A673 (cell line): ENCODE results near the gene OR8K5. TPM values are rescaled to one million over a fixed set of nuclear protein-coding genes. Genes with fewer than 3 reads are reported as not detected.
"Not testable (repeated sequence)": the region's sequence is repeated elsewhere in the genome, so short reads cannot be mapped to it uniquely, and the experiment has no call there.

Source experiments
- BruUV-seq: library from RNA; stranded (reverse); fragments of 400-500 nt; replicated peaks from 2 replicates; lab custom pipeline; 2021; lab: Mats Ljungman, UMichigan
- CTCF ChIA-PET: fragments of 300-600 bp; sonication (Branson Sonifier 250); formaldehyde crosslinking; loops from one replicate; lab custom pipeline; 2022; ENCODE audit warnings: antibody characterized with exemption; lab: Charles Lee
- POLR2A ChIA-PET: fragments of 300-600 bp; sonication (Branson Sonifier 250); formaldehyde crosslinking; loops from one replicate; lab custom pipeline; 2022; ENCODE audit warnings: antibody characterized with exemption; ENCODE audit not compliant: low non-redundant PET; lab: Charles Lee
- DNase-seq: peaks from one replicate; pipeline ENCODE4 v3.0.0-alpha.2; 2015; ENCODE audit warnings: low spot score
- H3K27ac ChIP-seq: fragments of 200-600 bp; sonication (generic); 2 replicates; pipeline ENCODE4 v1.5.1; 2016; ENCODE audit warnings: mixed run types, low read depth, mild to moderate bottlenecking, mixed read lengths, antibody characterized with exemption, low read length; ENCODE audit not compliant: poor library complexity, severe bottlenecking
- H3K27me3 ChIP-seq: fragments of 200-600 bp; sonication (generic); replicated peaks from 2 replicates; pipeline ENCODE4 v1.6.1; 2017; ENCODE audit warnings: mixed run types, low read depth, mild to moderate bottlenecking, mixed read lengths, antibody characterized with exemption, low read length; ENCODE audit not compliant: insufficient read depth, poor library complexity
- H3K36me3 ChIP-seq: fragments of 200-600 bp; sonication (generic); 2 replicates; pipeline ENCODE4 v1.6.1; 2016; ENCODE audit warnings: mixed run types, mild to moderate bottlenecking, mixed read lengths, antibody characterized with exemption, low read length; ENCODE audit not compliant: insufficient read depth, poor library complexity, severe bottlenecking
- H3K4me1 ChIP-seq: fragments of 200-600 bp; sonication (generic); 2 replicates; pipeline ENCODE4 v1.6.1; 2017; ENCODE audit warnings: mixed run types, mild to moderate bottlenecking, mixed read lengths, antibody characterized with exemption, low read length; ENCODE audit not compliant: insufficient read depth, poor library complexity, severe bottlenecking
- H3K4me3 ChIP-seq: fragments of 200-600 bp; sonication (generic); 2 replicates; pipeline ENCODE4 v1.5.1; 2016; ENCODE audit warnings: low read depth, mixed run types, mild to moderate bottlenecking, mixed read lengths, low read length; ENCODE audit not compliant: poor library complexity, severe bottlenecking
- H3K9me3 ChIP-seq: fragments of 200-600 bp; sonication (generic); 2 replicates; pipeline ENCODE4 v1.6.1; 2016; ENCODE audit warnings: mixed run types, low read depth, mild to moderate bottlenecking, mixed read lengths, antibody characterized with exemption, low read length; ENCODE audit not compliant: poor library complexity, severe bottlenecking
- CTCF ChIP-seq: fragments of 300-800, 200-600 bp; sonication (generic); conservative IDR thresholded peaks from 2 replicates; pipeline ENCODE4 v1.5.1; 2017; ENCODE audit warnings: low read depth, mild to moderate bottlenecking, antibody characterized with exemption, low read length, moderate library complexity, mixed read lengths
- EZH2 ChIP-seq: fragments of 200-600 bp; sonication (generic); IDR thresholded peaks from 2 replicates; pipeline ENCODE4 v1.6.1; 2017; ENCODE audit warnings: borderline replicate concordance, low read depth, mild to moderate bottlenecking, mixed read lengths, antibody characterized with exemption, low read length; ENCODE audit not compliant: poor library complexity, severe bottlenecking
- intact Hi-C: fragments of 100-400 bp; cut with micrococcal nuclease; formaldehyde crosslinking; loops from one replicate; pipeline ENCODE4 v1.10.0; 2022; ENCODE audit not compliant: unreplicated experiment
- total RNA-seq: library from RNA; stranded (reverse); gene quantifications from 2 replicates; pipeline ENCODE4 v1.2.3, GENCODE V29; 2021

Gene OR8K5
- total RNA-seq, 1 experiment from 2014 or later, result not detected

- ChIA-PET POLR2A (no interaction called here), CTCF (no interaction called here)
- no peaks in the 10 kb centered on the region for H3K27me3 ChIP-seq
- intact Hi-C loops, result no loop called here
- DNase-seq, result no peak
- H3K9me3 ChIP-seq, result peaks cover 30% of the 10 kb centered on the region
- no peak for TF ChIP-seq EZH2
- TF ChIP-seq CTCF, result no peak
- no TSS peak for BruUV-seq
- no peak overlapping the region for H3K4me3 ChIP-seq
- no peaks in the 10 kb centered on the region for H3K36me3 ChIP-seq
- H3K4me1 ChIP-seq, result no peaks in the 10 kb centered on the region
- no peak overlapping the region for H3K27ac ChIP-seq
These were observed 7.8 kb downstream of the OR8K5 start for GRCh38 chr11:56152333-56152732.

- Histone ChIP-seq H3K27me3 (no peaks in the 10 kb centered on the region), H3K4me3 (no peak overlapping the region), H3K27ac (no peak overlapping the region), H3K36me3 (no peaks in the 10 kb centered on the region), H3K4me1 (no peaks in the 10 kb centered on the region), H3K9me3 (peaks cover 30% of the 10 kb centered on the region)
- BruUV-seq, result no TSS peak
- intact Hi-C loops, result no loop called here
- no peak for TF ChIP-seq CTCF
- TF ChIP-seq EZH2, result no peak
- POLR2A ChIA-PET, result no interaction called here
- CTCF ChIA-PET, result no interaction called here
- no peak for DNase-seq
These were observed 8.7 kb downstream of the OR8K5 start for GRCh38 chr11:56151376-56151775.

GRCh38 chr11:56143681-56144080, 16.4 kb downstream of the OR8K5 start:
- DNase-seq, CTCF ChIA-PET, H3K27ac ChIP-seq, BruUV-seq, H3K4me1 ChIP-seq, H3K4me3 ChIP-seq, H3K9me3 ChIP-seq, H3K27me3 ChIP-seq, POLR2A ChIA-PET, intact Hi-C loops, H3K36me3 ChIP-seq: not testable (repeated sequence)

- BruUV-seq, result no TSS peak
- no peak for DNase-seq
- Histone ChIP-seq H3K27ac (no peak within 1 kb of the TSS), H3K27me3 (no peaks in the 10 kb centered on the region), H3K4me3 (no peak within 1 kb of the TSS), H3K4me1 (no peaks in the 10 kb centered on the region), H3K9me3 (peaks cover 6% of the 10 kb centered on the region), H3K36me3 (no peaks in the 10 kb centered on the region)
- ChIA-PET POLR2A (no interaction called here), CTCF (no interaction called here)
- intact Hi-C loops, result no loop called here
- TF ChIP-seq CTCF (no peak), EZH2 (no peak)
These were observed 19.9 kb downstream of the OR8K5 start, which contains the start of gene OR8J3 for GRCh38 chr11:56140151-56140661. OR8J3 (minus strand) TSS chr11:56140201; CDS start chr11:56137718, 2,483 bp downstream.
